GM18508 (cell line): ENCODE results near the gene RANBP1.

ENCODE experiments used
- ATAC-seq: cut with Tn5 transposase; IDR thresholded peaks from one replicate; pipeline ENCODE4 v1.9.1; 2021; ENCODE audit warnings: moderate number of reproducible peaks; ENCODE audit not compliant: insufficient read depth, unreplicated experiment

Gene RANBP1

GRCh38 chr22:20165913-20166312 lies 50.0 kb downstream of the RANBP1 start:
- no peak for ATAC-seq

GRCh38 chr22:20166703-20167102 lies 50.8 kb downstream of the RANBP1 start:
- no peak for ATAC-seq

- ATAC-seq, result no peak
These were observed 51.9 kb downstream of the RANBP1 start for GRCh38 chr22:20167643-20168322.

- no peak for ATAC-seq
These were observed 53.4 kb downstream of the RANBP1 start for GRCh38 chr22:20169253-20169822.

GRCh38 chr22:20170170-20170569 lies 54.3 kb downstream of the RANBP1 start:
- no peak for ATAC-seq

DNA sequence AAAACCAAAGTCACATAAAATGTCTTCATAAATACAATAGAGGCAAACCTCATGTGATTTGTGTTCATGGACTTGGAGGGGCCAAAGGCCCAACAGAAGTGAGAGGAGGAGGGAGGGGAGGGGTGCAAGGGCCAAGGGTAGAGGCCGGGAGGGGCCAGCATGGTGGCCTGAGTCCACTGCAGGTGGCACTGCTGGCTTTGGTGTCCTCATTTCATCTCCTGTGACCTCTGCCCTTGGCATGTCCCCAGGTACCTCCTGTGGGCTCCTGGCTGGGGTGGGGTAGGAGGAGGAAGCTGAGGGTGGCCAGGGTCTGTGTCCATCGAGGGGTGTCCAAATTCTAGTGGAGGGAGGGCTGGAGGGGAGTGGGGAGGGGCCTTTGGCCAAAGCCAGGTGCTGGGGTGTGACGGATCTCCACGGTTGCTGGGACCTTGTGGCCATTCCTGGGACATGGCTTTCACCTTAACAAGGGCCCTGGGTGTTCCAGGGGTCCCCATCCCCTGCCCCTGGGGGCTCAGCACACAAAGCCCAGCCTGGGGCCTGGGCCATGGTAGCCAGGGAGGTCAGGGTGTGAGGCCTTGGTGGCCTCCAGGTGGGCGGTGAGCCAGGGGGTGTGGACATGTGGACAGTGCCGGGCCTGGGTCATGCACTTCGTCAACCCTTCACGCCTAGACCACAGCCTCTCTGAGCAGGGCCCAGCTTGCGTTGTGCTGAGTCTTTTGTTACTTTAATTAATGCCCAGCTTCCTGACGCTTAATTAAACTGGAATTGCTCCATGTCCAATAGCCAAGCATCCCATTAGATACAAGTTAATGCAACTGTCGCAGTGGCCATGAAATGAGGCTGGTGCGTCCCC lies 55.6 kb downstream of the RANBP1 start:
- no peak for ATAC-seq

- no peak for ATAC-seq
These were observed 56.3 kb downstream of the RANBP1 start for GRCh38 chr22:20172141-20172613.

GRCh38 chr22:20173246-20173645 lies 57.3 kb downstream of the RANBP1 start:
- no peak for ATAC-seq

DNA sequence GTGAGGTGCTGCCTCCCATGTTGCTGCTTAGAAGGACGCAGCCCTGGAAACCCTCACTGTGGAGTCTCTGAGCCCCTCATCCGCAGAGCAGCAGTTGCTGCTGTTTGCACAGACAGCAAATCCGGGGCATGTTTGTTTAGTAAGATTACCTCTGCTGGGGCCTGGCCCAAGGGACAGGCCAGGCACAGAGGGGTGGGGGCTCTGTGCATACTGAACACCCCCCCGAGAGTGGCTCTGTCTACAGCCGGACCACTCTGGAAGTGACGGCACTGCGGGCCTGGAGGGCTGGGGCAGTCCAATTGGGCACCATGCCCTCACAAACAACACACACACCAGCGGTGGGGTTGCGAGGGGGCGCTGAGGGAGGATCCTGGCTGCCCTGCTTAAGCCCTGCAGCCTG lies 57.9 kb downstream of the RANBP1 start:
- ATAC-seq, result no peak

- no peak for ATAC-seq
These were observed 59.1 kb downstream of the RANBP1 start for GRCh38 chr22:20174785-20175596.

- no peak for ATAC-seq
These were observed 59.6 kb downstream of the RANBP1 start for GRCh38 chr22:20175597-20175900.

GRCh38 chr22:20176421-20177085 lies 60.6 kb downstream of the RANBP1 start:
- no peak for ATAC-seq
